Gastrocnemius medialis (tissue), 4 donors: ENCODE measurements around the gene RILPL2.
A peak's percentile ranks its signal among the peaks of the same experiment; 100 is the strongest.

Experiments
- CTCF ChIP-seq, 5 experiments: fragments of 450-650 bp in 3 of 5; fragments of 200-600 bp in 2 of 5; sonication (generic) in 2 of 5; IDR thresholded peaks in 4 of 5; conservative IDR thresholded peaks in 1 of 5; 1 replicate in 4 of 5; 2 replicates in 1 of 5; pipeline ENCODE4 v1.5.1; 2016 to 2019; ENCODE audit warnings: antibody characterized with exemption in 5 of 5, mild to moderate bottlenecking in 3 of 5, moderate library complexity in 3 of 5
- POLR2A ChIP-seq, 2 donors: fragments of 450-650 bp; IDR thresholded peaks; one replicate each; pipeline ENCODE4 v1.6.1; 2017; ENCODE audit warnings: antibody characterized with exemption in 2 of 2, mild to moderate bottlenecking in 2 of 2, moderate library complexity in 2 of 2

GRCh38 chr12:123388177-123388950, 48.1 kb downstream of the RILPL2 start:
- TF ChIP-seq POLR2A (IDR thresholded peaks at IDR 0.05) (peak in 1 of 2 donors; percentile 8), CTCF (IDR thresholded peaks at IDR 0.05 in 4 of 5, conservative IDR thresholded peaks at IDR 0.05 in 1 of 5) (no peak)
